NOMO-1 (cell line): ENCODE data around the gene KCNQ1.

Experiments
- DNase-seq, 2 experiments: peaks; one replicate each; lab custom pipeline; 2025; ENCODE audit not compliant: unreplicated experiment in 2 of 2; lab: John Stamatoyannopoulos, UW

KCNQ1 gene

GRCh38 chr11:2444821-2445745, at the start of gene KCNQ1:
TSS of gene KCNQ1 (plus strand) at chr11:2445008. CDS start at chr11:2445099, 91 bp downstream.
- DNase-seq: peak; percentile 54 to 68

- no peak for DNase-seq
Measured at GRCh38 chr11:2395211-2395730, 49.5 kb upstream of the KCNQ1 start.

GRCh38 chr11:2395856-2396255, 49.0 kb upstream of the KCNQ1 start:
- no peak for DNase-seq

DNA sequence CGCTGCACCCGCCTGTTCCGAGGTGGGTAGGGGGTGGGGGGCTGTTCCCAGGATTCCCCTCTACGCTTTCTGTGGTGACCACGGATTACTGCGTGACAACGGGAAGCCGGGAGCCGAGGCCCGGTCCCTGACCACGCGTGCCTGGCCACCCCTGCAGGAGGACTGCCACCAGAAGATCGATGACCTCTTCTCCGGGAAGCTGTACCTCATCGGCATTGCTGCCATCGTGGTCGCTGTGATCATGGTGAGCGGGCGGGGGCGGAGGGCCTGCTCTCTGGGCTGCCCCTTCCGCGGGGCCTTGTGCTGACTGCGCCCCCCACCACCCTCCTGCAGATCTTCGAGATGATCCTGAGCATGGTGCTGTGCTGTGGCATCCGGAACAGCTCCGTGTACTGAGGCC, 48.3 kb upstream of the KCNQ1 start:
- DNase-seq: no peak

DNA sequence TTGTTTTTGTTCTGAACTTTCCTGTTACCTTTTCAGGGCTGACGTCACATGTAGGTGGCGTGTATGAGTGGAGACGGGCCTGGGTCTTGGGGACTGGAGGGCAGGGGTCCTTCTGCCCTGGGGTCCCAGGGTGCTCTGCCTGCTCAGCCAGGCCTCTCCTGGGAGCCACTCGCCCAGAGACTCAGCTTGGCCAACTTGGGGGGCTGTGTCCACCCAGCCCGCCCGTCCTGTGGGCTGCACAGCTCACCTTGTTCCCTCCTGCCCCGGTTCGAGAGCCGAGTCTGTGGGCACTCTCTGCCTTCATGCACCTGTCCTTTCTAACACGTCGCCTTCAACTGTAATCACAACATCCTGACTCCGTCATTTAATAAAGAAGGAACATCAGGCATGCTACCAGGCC, 47.8 kb upstream of the KCNQ1 start:
- no peak for DNase-seq

- DNase-seq: no peak
Measured at GRCh38 chr11:2398664-2399355, 46.0 kb upstream of the KCNQ1 start.

GRCh38 chr11:2399488-2400068, 45.2 kb upstream of the KCNQ1 start:
- no peak for DNase-seq

- peak; percentile 99 to 100 for DNase-seq
Measured at GRCh38 chr11:2400069-2400761, 44.6 kb upstream of the KCNQ1 start, which contains the start of gene TSSC4. TSS of gene TSSC4 (plus strand) at chr11:2400750. CDS start at chr11:2402634, 1,884 bp downstream.

DNA sequence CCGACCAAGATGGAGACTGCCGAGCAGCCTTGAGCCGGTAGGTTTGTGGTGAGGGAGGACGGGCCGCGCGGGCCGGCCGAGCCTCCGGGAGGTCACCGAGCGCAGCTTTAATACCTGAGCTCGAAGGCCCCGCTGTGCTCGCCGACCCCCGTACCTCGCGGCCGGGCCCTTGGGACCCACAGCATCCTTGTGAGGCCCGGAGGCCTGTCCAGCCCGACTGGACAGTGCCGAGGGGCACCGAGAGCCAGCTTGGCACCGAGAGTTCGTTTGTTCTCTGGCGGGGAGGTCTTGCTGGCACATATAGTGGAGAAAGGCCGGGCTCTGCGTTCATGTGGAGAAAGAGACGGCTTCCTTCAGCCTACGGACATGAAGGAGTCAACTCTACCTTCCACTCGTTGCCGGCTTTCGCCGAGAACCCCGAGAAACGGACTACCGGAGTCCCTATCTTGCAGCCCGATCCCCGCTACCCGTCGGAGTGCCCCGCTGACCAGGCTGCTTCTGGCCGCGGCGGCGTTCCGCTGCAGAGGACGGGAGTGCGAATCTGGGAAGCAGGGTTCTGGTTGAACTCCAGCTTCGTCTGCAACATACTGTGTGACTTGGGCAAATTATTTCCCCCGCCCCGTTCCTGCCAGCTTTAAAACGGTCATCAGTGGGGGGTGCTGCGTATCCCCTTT, 43.9 kb upstream of the KCNQ1 start:
- no peak for DNase-seq

- DNase-seq: no peak
Measured at GRCh38 chr11:2401436-2401984, 43.3 kb upstream of the KCNQ1 start.

- DNase-seq: no peak
Measured at GRCh38 chr11:2402106-2402505, 42.7 kb upstream of the KCNQ1 start.

- DNase-seq: no peak
Measured at GRCh38 chr11:2402890-2403645, 41.7 kb upstream of the KCNQ1 start.

DNA sequence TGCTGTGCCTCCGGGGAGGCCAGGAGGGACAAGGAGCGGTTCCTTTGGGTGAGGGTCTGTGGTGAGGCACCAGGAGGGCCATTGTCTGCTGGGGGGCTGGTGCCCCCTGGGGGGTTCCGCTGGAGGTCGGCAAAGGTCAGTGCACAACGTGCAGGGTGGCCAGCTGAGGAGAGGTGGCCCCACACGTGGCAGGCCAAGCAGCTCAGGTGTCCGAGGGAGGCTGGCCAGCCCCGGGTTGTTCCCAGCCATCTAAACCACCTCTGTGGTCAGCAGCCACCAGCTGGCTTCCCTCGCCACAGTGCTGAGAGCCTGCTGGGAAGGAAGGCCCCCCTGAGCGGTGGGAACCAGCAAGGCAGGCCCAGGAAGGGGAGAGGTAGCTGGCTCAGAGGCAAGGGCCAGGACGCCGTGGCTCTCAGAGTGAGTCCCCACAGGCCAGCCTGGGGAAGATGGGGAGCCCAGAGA, 40.0 kb upstream of the KCNQ1 start:
- DNase-seq: no peak

DNA sequence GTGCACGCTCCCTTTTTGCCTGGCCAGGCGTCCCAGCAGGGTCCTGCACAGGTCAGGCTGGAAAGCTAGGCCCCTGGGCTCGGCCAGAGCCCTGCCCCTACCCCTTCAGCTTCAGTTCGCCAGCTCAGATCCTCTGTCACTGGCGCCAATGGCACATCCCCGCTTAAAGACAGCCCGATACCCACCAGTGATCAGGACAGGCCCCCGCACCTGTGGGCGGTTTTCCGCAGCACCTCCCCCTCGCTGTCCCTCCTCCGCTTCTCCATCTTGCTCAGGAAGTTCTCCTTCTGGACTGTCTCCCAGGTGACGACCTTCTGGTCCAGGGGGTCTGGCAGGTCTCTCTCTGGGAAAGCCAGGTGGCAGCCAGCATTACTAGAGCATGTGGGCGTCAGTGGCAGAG, 38.4 kb upstream of the KCNQ1 start:
- no peak for DNase-seq

DNA sequence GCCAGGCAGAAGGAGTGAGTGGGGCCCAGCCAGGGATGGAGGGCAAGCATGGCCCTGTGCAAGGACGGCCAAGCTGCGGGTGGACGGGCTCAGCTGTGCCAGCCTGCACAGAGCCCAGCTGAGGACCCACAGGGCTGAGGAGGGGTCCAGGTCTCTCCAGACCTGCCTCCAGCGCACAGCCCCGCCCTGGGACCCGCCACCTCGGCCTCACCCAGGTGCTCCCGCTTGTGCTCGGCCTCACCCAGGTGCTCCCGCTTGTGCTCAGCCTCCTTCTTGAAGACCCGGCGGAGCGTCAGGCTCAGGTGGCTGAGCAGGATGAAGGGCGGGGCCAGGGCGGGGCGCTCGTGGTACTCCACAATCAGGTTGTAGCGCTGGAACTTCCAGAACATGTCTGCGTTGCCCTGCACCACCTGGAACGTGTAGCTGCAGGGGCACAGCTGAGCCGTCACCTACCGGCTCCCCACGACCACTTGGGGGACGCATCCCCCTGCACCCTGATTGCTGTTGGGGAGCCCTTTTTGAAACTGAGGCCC, 37.9 kb upstream of the KCNQ1 start:
- DNase-seq: no peak

- no peak for DNase-seq
Measured at GRCh38 chr11:2408671-2409070, 36.1 kb upstream of the KCNQ1 start.

GRCh38 chr11:2409126-2409525, 35.7 kb upstream of the KCNQ1 start:
- DNase-seq: no peak

GRCh38 chr11:2409611-2410468, 35.0 kb upstream of the KCNQ1 start:
- no peak for DNase-seq
